Stimulated activated CD4-positive, alpha-beta T cell treated with anti-CD3 and anti-CD28 coated beads, Interleukin-4, amount 100 ng/mL, for 48 hours (primary cell): ENCODE measurements around the gene EPHX1.
"Not testable (repeated sequence)": the region's sequence is repeated elsewhere in the genome, so short reads cannot be mapped to it uniquely, and the experiment has no call there.

Source experiments
- DNase-seq, 2 donors: peaks; one replicate each; pipeline ENCODE4 v3.0.0-alpha.2; 2020; ENCODE audit warnings: low read depth in 2 of 2

The EPHX1 gene

GRCh38 chr1:225809842-225810578 lies at the start of gene EPHX1:
Gene EPHX1 (plus strand): TSS chr1:225810124. CDS start chr1:225828730, 18,606 bp downstream.
- DNase-seq = peak; percentile 70 to 74

- no peak for DNase-seq
These were observed 49.4 kb upstream of the EPHX1 start for GRCh38 chr1:225760531-225760930.

GRCh38 chr1:225761395-225761794 lies 48.5 kb upstream of the EPHX1 start:
- not testable (repeated sequence) for DNase-seq

- DNase-seq = no peak
These were observed 47.9 kb upstream of the EPHX1 start for GRCh38 chr1:225762002-225762441.

GRCh38 chr1:225762444-225762843 lies 47.5 kb upstream of the EPHX1 start:
- DNase-seq = no peak

- no peak for DNase-seq
These were observed 46.0 kb upstream of the EPHX1 start for GRCh38 chr1:225763716-225764548.

- no peak for DNase-seq
These were observed 43.8 kb upstream of the EPHX1 start for GRCh38 chr1:225765982-225766674.

- no peak for DNase-seq
These were observed 42.8 kb upstream of the EPHX1 start for GRCh38 chr1:225766967-225767633.

- DNase-seq = no peak
These were observed 42.0 kb upstream of the EPHX1 start for GRCh38 chr1:225767634-225768540.

GRCh38 chr1:225768662-225769426 lies 41.1 kb upstream of the EPHX1 start:
- no peak for DNase-seq

GRCh38 chr1:225769687-225770086 lies 40.2 kb upstream of the EPHX1 start:
- DNase-seq = no peak

- DNase-seq = no peak
These were observed 39.2 kb upstream of the EPHX1 start for GRCh38 chr1:225770561-225771248.

- DNase-seq = no peak
These were observed 38.1 kb upstream of the EPHX1 start for GRCh38 chr1:225771661-225772322.

GRCh38 chr1:225772323-225772768 lies 37.6 kb upstream of the EPHX1 start:
- DNase-seq = peak; percentile 16 to 27

- DNase-seq = no peak
These were observed 37.1 kb upstream of the EPHX1 start for GRCh38 chr1:225772848-225773247.

- no peak for DNase-seq
These were observed 35.4 kb upstream of the EPHX1 start for GRCh38 chr1:225774281-225775147.

GRCh38 chr1:225776294-225776693 lies 33.6 kb upstream of the EPHX1 start:
- no peak for DNase-seq
